Esophagus (tissue), 2 donors: ENCODE measurements around the gene ABO. TPM values are rescaled to one million over a fixed set of nuclear protein-coding genes. Genes with fewer than 3 reads are reported as not detected.
"Not testable (repeated sequence)": the region's sequence is repeated elsewhere in the genome, so short reads cannot be mapped to it uniquely, and the experiment has no call there.

Experiments
- H3K27ac ChIP-seq, 2 donors: one replicate each; pipeline ENCODE4 v1.5.1; 2013; ENCODE audit warnings: low read depth in 2 of 2, mild to moderate bottlenecking in 2 of 2, inconsistent platforms in 1 of 2, low read length in 1 of 2, moderate library complexity in 1 of 2
- H3K27me3 ChIP-seq, 2 donors: one replicate each; pipeline ENCODE4 v1.6.1; 2013; ENCODE audit warnings: low read length in 2 of 2, control low read depth in 1 of 2, mild to moderate bottlenecking in 1 of 2; ENCODE audit not compliant: insufficient read depth in 2 of 2, control insufficient read depth in 1 of 2
- H3K36me3 ChIP-seq, 2 donors: one replicate each; pipeline ENCODE4 v1.6.1; 2013; ENCODE audit warnings: low read length in 1 of 2; ENCODE audit not compliant: control insufficient read depth in 2 of 2, insufficient read depth in 2 of 2
- H3K4me1 ChIP-seq, 2 donors: one replicate each; pipeline ENCODE4 v1.6.1; 2013; ENCODE audit warnings: low read length in 1 of 2; ENCODE audit not compliant: control insufficient read depth in 2 of 2, insufficient read depth in 2 of 2
- H3K4me3 ChIP-seq, 2 donors: one replicate each; pipeline ENCODE4 v1.5.1; 2013; ENCODE audit warnings: low read length in 2 of 2, mild to moderate bottlenecking in 2 of 2, low read depth in 1 of 2, moderate library complexity in 1 of 2
- H3K9me3 ChIP-seq, 2 donors: one replicate each; pipeline ENCODE4 v1.6.1; 2013; ENCODE audit warnings: mild to moderate bottlenecking in 2 of 2, low read depth in 1 of 2, low read length in 1 of 2, moderate library complexity in 1 of 2; ENCODE audit not compliant: control insufficient read depth in 2 of 2, insufficient read depth in 1 of 2
- WGBS, 2 donors: extraction: QIAGEN DNeasy Blood & Tissue Kit; methylation state at CpG; one replicate each; pipeline ENCODE4 v1.1.7; 2013; 5-methylcytosine and 5-hydroxymethylcytosine counted together
- polyA plus RNA-seq, 2 donors: library from polyadenylated mRNA; stranded (reverse); fragments of 200-250 nt; gene quantifications; one replicate each; pipeline ENCODE4 v1.2.3, GENCODE V29; 2013
- donor health status: healthy with polysubstance abuse.
- donor health status: Bipolar disorder and iron deficiency.

The ABO gene
- polyA plus RNA-seq, 2 donors: 7.7 to 15.6 TPM

DNA sequence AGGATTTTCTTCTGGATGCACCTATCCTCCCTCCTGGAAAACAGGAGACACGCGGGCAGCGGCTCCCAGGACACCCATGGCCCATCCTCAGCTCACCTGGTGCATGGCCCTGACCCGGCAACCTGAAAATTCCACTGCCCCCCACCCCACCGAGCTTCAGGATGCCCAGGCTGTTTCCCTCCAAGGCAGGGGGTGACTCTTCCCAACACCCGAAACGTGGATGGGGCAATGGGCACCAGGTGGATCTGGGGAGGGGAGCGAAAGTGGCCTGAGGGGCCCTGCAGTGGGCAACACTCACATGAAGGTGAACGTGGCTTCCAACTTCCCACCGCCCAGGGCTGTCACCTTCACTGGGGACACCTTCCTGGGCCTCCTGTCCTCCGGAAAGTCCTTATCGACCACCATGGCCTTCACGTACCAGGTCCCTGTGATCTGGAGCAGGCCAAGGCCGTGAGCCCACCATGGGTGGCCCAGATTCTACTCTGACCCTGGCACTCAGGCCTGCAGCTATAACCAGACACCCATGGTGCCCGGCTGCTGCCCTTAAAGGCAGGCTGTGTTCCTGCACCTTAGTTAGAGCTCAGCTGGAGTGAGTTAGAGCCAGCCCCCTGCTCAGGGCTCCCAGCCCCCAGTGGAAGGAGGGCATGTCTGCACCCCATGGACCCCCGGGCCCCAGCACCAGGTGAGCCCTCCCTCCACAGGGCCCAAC, 66.7 kb downstream of the ABO start:
- H3K27me3 ChIP-seq, H3K27ac ChIP-seq, H3K36me3 ChIP-seq, H3K4me3 ChIP-seq, H3K4me1 ChIP-seq, H3K9me3 ChIP-seq: not testable (repeated sequence)
- 84 to 87% methylated on average over 11 to 13 of the region's 16 CpGs for WGBS, 2 donors

DNA sequence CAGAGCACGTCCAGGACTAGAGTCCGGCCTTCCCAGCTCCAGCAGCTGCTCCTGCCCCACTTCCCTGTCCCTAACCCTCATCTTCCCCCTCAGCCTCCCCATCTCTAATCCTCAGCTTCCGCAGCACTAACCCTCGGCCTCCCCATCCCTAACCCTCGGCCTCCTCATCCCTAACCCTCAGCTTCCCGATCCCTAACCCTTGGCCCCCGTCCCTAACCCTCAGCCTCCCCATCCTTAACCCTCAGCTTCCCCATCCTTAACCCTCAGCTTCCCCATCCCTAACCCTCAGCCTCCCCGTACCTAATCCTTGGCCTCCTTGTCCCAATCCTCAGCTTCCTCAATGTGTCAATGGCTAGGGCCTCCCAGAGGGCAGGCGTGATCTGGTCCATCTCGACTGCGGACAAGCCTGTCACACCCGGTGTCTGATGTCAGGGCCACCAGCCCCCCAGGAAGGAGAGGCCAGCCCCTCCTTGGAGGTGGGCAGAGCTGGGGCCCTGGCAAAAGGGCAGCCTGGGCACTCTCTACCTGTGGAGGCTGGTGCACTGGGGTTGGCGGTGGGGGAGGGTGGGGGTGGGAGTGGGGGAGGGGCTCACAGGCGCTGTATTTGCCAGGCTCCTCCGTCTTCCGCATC, 67.3 kb downstream of the ABO start:
- no peak overlapping the region for H3K27ac ChIP-seq
- no peaks in the 10 kb centered on the region for H3K4me1 ChIP-seq
- H3K36me3 ChIP-seq: no peaks in the 10 kb centered on the region
- H3K27me3 ChIP-seq: no peaks in the 10 kb centered on the region
- 79 to 83% methylated on average over 16 of the region's 16 CpGs for WGBS, 2 donors
- H3K4me3 ChIP-seq: no peak overlapping the region
- H3K9me3 ChIP-seq: peaks cover 0 to 7% of the 10 kb centered on the region in 2 donors

DNA sequence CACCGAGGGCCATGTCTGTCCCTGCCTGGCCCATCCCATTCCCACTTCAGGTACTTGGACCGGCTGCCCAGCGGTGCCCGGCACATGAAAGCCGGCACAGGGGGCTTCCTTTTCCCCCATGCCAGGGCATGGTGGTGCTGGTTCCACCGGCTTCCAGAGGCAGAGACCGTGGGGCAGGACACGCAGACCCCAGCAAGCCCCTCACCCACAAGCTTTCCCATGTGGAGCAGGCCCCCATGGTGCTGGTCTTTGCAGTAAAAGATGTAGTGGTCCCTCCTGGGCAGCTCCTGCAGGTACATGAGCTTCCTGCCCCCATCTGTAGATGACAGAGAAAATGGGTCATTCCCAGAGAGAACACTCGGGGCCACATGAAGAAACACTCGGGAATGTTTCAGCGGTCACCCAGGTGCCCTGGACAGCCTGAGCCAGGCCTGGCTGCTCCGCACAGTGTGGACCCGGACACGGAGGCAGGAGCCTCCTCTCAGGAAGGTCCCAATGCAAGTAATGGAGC, 67.9 kb downstream of the ABO start:
- WGBS, 2 donors: 85 to 86% methylated on average over 13 to 14 of the region's 14 CpGs
- H3K4me3 ChIP-seq: no peak overlapping the region
- H3K27ac ChIP-seq: no peak overlapping the region
- H3K36me3 ChIP-seq: no peaks in the 10 kb centered on the region
- no peaks in the 10 kb centered on the region for H3K27me3 ChIP-seq
- peaks cover 0 to 7% of the 10 kb centered on the region in 2 donors for H3K9me3 ChIP-seq
- H3K4me1 ChIP-seq: no peaks in the 10 kb centered on the region

DNA sequence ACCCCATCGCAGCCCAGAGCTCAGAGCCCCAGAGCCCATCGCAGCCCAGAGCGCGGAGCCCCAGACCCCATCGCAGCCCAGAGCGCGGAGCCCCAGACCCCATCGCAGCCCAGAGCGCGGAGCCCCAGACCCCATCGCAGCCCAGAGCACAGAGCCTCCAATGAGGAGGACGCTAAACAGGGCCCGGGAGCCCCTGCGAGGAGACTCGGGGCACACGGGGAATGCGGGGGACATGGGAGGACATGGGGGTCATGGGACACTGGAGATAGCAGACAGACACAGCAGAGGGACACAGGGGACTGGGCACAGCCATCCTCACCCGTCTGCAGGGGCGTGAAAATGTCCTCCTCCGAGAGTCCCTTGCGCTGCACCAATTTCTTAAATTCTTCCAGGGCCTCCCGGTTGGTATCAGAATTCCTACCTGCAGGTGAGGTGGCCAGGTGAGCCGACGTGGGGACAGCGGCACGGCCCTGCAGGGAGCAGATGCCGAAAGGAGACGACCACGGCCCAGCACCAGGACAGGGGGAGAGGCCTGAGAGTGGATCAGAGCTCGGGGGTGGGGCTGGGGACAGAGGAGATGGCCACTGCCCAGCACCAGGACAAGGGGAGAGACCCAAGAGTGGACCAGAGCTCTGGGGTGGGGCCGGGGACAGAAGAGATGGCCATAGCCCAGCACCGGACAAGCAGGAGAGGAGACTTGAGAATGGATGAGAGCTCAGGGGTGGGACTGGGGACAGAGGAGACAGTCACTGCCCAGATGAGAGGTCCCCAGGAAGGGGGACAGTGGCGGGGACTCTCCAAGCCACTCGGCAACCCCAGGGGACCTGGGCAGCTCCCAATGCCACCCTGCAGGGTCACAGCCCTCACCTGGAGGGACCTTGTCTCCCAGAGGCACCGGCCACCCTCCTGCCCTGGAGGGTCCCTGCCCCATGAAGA, 68.7 kb downstream of the ABO start:
- no peaks in the 10 kb centered on the region for H3K27me3 ChIP-seq
- peaks cover 0 to 6% of the 10 kb centered on the region in 2 donors for H3K9me3 ChIP-seq
- H3K27ac ChIP-seq: no peak overlapping the region
- H3K4me1 ChIP-seq: no peaks in the 10 kb centered on the region
- 79 to 83% methylated on average over 33 to 35 of the region's 35 CpGs for WGBS, 2 donors
- H3K4me3 ChIP-seq: no peak overlapping the region
- H3K36me3 ChIP-seq: no peaks in the 10 kb centered on the region

DNA sequence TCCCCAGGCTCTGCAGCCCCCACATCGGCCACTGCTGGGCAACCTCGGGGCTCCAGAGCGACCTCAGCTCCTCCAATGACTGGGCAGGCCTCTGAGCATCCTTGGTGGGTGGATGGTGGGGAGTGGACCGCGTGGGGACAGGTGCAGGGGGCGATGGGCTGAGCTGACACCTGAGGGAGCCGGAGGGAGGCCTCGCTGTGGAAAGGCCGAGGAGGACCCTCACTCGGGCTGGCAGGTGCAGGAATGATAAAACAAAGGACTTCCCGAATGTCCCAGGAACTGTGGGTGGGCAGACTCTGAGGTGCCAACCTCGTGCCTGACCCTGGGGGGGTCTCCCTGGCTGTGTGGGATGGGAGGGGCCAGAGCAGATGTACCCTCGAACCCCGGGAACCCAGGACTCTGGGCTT, 69.5 kb downstream of the ABO start:
- WGBS, 2 donors: 72 to 78% methylated on average over 14 of the region's 14 CpGs
- H3K36me3 ChIP-seq, H3K27me3 ChIP-seq, H3K4me1 ChIP-seq, H3K4me3 ChIP-seq, H3K9me3 ChIP-seq, H3K27ac ChIP-seq: not testable (repeated sequence)

Other genes starting within 250 kb of the ABO start
- 10 to 100 TPM; 46.3 to 64.0 TPM for gene GTF3C5, start 244.2 kb downstream of the ABO start, polyA plus RNA-seq
- 1 to 10 TPM; 2.1 to 3.3 TPM for gene CEL, start 213.2 kb downstream of the ABO start, polyA plus RNA-seq
- gene RALGDS, start 154.0 kb downstream of the ABO start, polyA plus RNA-seq: 10 to 100 TPM; 47.8 to 67.9 TPM
- gene GBGT1, start 111.3 kb downstream of the ABO start, polyA plus RNA-seq: 1 to 10 TPM; 2.1 to 3.7 TPM
- not detected for gene OBP2B, start 66.0 kb downstream of the ABO start, polyA plus RNA-seq
- gene SURF6, start 61.0 kb upstream of the ABO start, polyA plus RNA-seq: 10 to 100 TPM; 17.0 to 21.7 TPM
- 10 to 100 TPM in 1 of 2 donors, 1 to 10 TPM in 1; 7.3 to 12.0 TPM for gene MED22, start 72.9 kb upstream of the ABO start, polyA plus RNA-seq
- 1,000 to 10,000 TPM; 2,052 to 3,524 TPM for gene RPL7A, start 73.0 kb upstream of the ABO start, polyA plus RNA-seq
- gene SURF1, start 81.3 kb upstream of the ABO start, polyA plus RNA-seq: 10 to 100 TPM; 34.2 to 41.2 TPM
- gene SURF2, start 81.3 kb upstream of the ABO start, polyA plus RNA-seq: 10 to 100 TPM; 32.9 to 36.4 TPM
- 10 to 100 TPM; 39.7 to 64.7 TPM for gene SURF4, start 100.9 kb upstream of the ABO start, polyA plus RNA-seq
- gene STKLD1, start 101.2 kb upstream of the ABO start, polyA plus RNA-seq: 1 to 10 TPM in 1 of 2 donors, under 1 TPM in 1; 0.49 to 1.3 TPM
- gene REXO4, start 142.8 kb upstream of the ABO start, polyA plus RNA-seq: 10 to 100 TPM; 10.6 to 15.2 TPM
- 1 to 10 TPM; 1.2 to 4.3 TPM for gene ADAMTS13, start 147.2 kb upstream of the ABO start, polyA plus RNA-seq
- 1 to 10 TPM; 7.0 to 7.9 TPM for gene CACFD1, start 184.8 kb upstream of the ABO start, polyA plus RNA-seq
- gene SLC2A6, start 203.9 kb upstream of the ABO start, polyA plus RNA-seq: under 1 TPM; 0.69 TPM
- gene MYMK, start 249.8 kb upstream of the ABO start, polyA plus RNA-seq: not detected